AG04450 (cell line): ENCODE measurements around the gene KNDC1. TPM values are rescaled to one million over a fixed set of nuclear protein-coding genes. Genes with fewer than 3 reads are reported as not detected.

Source experiments
- CTCF ChIA-PET: fragments of 300-600, 350-600 bp; formaldehyde crosslinking; extraction: SDS; loops from one replicate; lab custom pipeline; 2022; ENCODE audit warnings: antibody characterized with exemption, inconsistent platforms; lab: Charles Lee
- POLR2A ChIA-PET: fragments of 350-600 bp; formaldehyde crosslinking; extraction: SDS; loops from one replicate; lab custom pipeline; 2021; ENCODE audit warnings: antibody characterized with exemption, inconsistent platforms; lab: Yijun Ruan, JAX
- DNase-seq: peaks from one replicate; pipeline ENCODE4 v3.0.0-alpha.2; 2011; ENCODE audit warnings: low read depth, low spot score
- H3K27ac ChIP-seq: one replicate; pipeline ENCODE4 v1.5.1; 2012; ENCODE audit warnings: low read depth, low read length, control low read depth
- H3K27me3 ChIP-seq: one replicate; pipeline ENCODE4 v1.6.0; 2012; ENCODE audit warnings: low read length; ENCODE audit not compliant: control insufficient read depth, insufficient read depth
- H3K4me3 ChIP-seq: 2 replicates; pipeline ENCODE4 v1.5.1; 2011; ENCODE audit warnings: mild to moderate bottlenecking, low read depth, low read length, control low read depth
- H3K9me3 ChIP-seq: 2 replicates; pipeline ENCODE4 v1.5.1; 2012; ENCODE audit warnings: low read length; ENCODE audit not compliant: control insufficient read depth, insufficient read depth
- CTCF ChIP-seq: IDR thresholded peaks from 2 replicates; pipeline ENCODE4 v1.5.1; 2011; ENCODE audit warnings: low read depth, low read length, control low read depth, inconsistent platforms
- polyA plus RNA-seq: library from polyadenylated mRNA; depleted of rRNA; stranded (reverse); fragments of >200 nt; gene quantifications from 2 replicates; pipeline ENCODE4 v1.2.3, GENCODE V29; 2011

The KNDC1 gene
- polyA plus RNA-seq, 1 experiment: 0.46 TPM

- H3K9me3 ChIP-seq: peaks cover 72% of the 10 kb centered on the region
- TF ChIP-seq CTCF: no peak
- no peak for DNase-seq
- H3K4me3 ChIP-seq: no peak overlapping the region
- ChIA-PET POLR2A (no interaction called here), CTCF (no interaction called here)
- H3K27me3 ChIP-seq: no peaks in the 10 kb centered on the region
- H3K27ac ChIP-seq: no peak overlapping the region
Observed at GRCh38 chr10:133123050-133123745, 36.8 kb upstream of the KNDC1 start.

GRCh38 chr10:133123746-133124356, 36.2 kb upstream of the KNDC1 start:
- DNase-seq: no peak
- Histone ChIP-seq H3K9me3 (peaks cover 72% of the 10 kb centered on the region), H3K4me3 (no peak overlapping the region), H3K27ac (no peak overlapping the region), H3K27me3 (no peaks in the 10 kb centered on the region)
- POLR2A ChIA-PET: no interaction called here
- CTCF ChIA-PET: interaction anchor here (1.6 to 1.8 kb wide), 3 partner anchors 184 to 469 kb away, joined by 6 to 10 read pairs (median 7); no protein-coding TSS in a partner anchor
- TF ChIP-seq CTCF: no peak

- ChIA-PET POLR2A (no interaction called here), CTCF (interaction anchor here (0.7 to 1.8 kb wide), 6 partner anchors 19 to 470 kb away, joined by 3 to 10 read pairs (median 5); no protein-coding TSS in a partner anchor)
- H3K9me3 ChIP-seq: peaks cover 72% of the 10 kb centered on the region
- no peak for DNase-seq
- H3K27ac ChIP-seq: no peak overlapping the region
- TF ChIP-seq CTCF: peak; percentile 40
- no peak overlapping the region for H3K4me3 ChIP-seq
- no peaks in the 10 kb centered on the region for H3K27me3 ChIP-seq
Observed at GRCh38 chr10:133124357-133125211, 35.4 kb upstream of the KNDC1 start.

GRCh38 chr10:133125901-133126300, 34.1 kb upstream of the KNDC1 start:
- H3K27me3 ChIP-seq: no peaks in the 10 kb centered on the region
- H3K4me3 ChIP-seq: no peak overlapping the region
- ChIA-PET CTCF (no interaction called here), POLR2A (no interaction called here)
- H3K27ac ChIP-seq: no peak overlapping the region
- H3K9me3 ChIP-seq: peaks cover 81% of the 10 kb centered on the region
- TF ChIP-seq CTCF: no peak
- DNase-seq: no peak
